IMR-90 (cell line): Measurements from ENCODE around the gene CPA3.

Source experiments
- BHLHE40 ChIP-seq: fragments of 150-350 bp; IDR thresholded peaks from 2 replicates; pipeline ENCODE4 v1.6.1; 2016; ENCODE audit warnings: mild to moderate bottlenecking, low read depth, low read length
- CEBPB ChIP-seq: IDR thresholded peaks from 2 replicates; pipeline ENCODE4 v1.6.1; 2012; ENCODE audit warnings: low read depth, low read length, improper control_type of control experiment
- ELK1 ChIP-seq: fragments of 150-350 bp; IDR thresholded peaks from 2 replicates; pipeline ENCODE4 v1.6.1; 2016; ENCODE audit warnings: low read depth, mild to moderate bottlenecking, low read length, moderate library complexity, borderline replicate concordance
- FOS ChIP-seq: fragments of 150-350 bp; IDR thresholded peaks from 2 replicates; pipeline ENCODE4 v1.6.1; 2016; ENCODE audit warnings: low read depth, low read length
- MAFK ChIP-seq: IDR thresholded peaks from 2 replicates; pipeline ENCODE4 v1.6.1; 2012; ENCODE audit warnings: low read depth, low read length, improper control_type of control experiment
- MAZ ChIP-seq: IDR thresholded peaks from 2 replicates; pipeline ENCODE4 v1.6.1; 2012; ENCODE audit warnings: low read depth, mild to moderate bottlenecking, low read length, improper control_type of control experiment, moderate library complexity, borderline replicate concordance
- POLR2A ChIP-seq: IDR thresholded peaks from 2 replicates; pipeline ENCODE4 v1.6.1; 2012; ENCODE audit warnings: mild to moderate bottlenecking, low read depth, low read length
- RAD21 ChIP-seq: IDR thresholded peaks from 2 replicates; pipeline ENCODE4 v1.6.1; 2012; ENCODE audit warnings: low read length, improper control_type of control experiment
- RFX5 ChIP-seq: IDR thresholded peaks from 2 replicates; pipeline ENCODE4 v1.8.0; 2012; ENCODE audit warnings: low read depth, mild to moderate bottlenecking, low read length, moderate library complexity
- USF2 ChIP-seq: fragments of 150-350 bp; IDR thresholded peaks from 2 replicates; pipeline ENCODE4 v1.6.1; 2017; ENCODE audit warnings: mild to moderate bottlenecking, antibody characterized with exemption, low read length, low read depth
- TF ChIP-seq, protein P1 (sequence below): conservative IDR thresholded peaks from 2 replicates; pipeline ENCODE4 v1.5.1; 2012; ENCODE audit warnings: mild to moderate bottlenecking, low read depth, low read length, improper control_type of control experiment

GRCh38 chr3:148815316-148816110, 49.6 kb upstream of the CPA3 start:
- TF ChIP-seq MAZ (no peak), MAFK (no peak), RAD21 (no peak), POLR2A (no peak), CEBPB (no peak), BHLHE40 (no peak), FOS (no peak), ELK1 (no peak), USF2 (no peak), RFX5 (no peak)
- TF ChIP-seq, protein P1, sequence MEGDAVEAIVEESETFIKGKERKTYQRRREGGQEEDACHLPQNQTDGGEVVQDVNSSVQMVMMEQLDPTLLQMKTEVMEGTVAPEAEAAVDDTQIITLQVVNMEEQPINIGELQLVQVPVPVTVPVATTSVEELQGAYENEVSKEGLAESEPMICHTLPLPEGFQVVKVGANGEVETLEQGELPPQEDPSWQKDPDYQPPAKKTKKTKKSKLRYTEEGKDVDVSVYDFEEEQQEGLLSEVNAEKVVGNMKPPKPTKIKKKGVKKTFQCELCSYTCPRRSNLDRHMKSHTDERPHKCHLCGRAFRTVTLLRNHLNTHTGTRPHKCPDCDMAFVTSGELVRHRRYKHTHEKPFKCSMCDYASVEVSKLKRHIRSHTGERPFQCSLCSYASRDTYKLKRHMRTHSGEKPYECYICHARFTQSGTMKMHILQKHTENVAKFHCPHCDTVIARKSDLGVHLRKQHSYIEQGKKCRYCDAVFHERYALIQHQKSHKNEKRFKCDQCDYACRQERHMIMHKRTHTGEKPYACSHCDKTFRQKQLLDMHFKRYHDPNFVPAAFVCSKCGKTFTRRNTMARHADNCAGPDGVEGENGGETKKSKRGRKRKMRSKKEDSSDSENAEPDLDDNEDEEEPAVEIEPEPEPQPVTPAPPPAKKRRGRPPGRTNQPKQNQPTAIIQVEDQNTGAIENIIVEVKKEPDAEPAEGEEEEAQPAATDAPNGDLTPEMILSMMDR, result no peak
